Liver (tissue), 9 donors: ENCODE data around the gene BLACAT1. TPM values are rescaled to one million over a fixed set of nuclear protein-coding genes. Genes with fewer than 3 reads are reported as not detected.

ENCODE experiments used
- DNase-seq: peaks from one replicate; pipeline ENCODE4 v3.0.0-alpha.2; 2017; ENCODE audit warnings: low spot score
- H3K27ac ChIP-seq, 2 donors: one replicate each; pipeline ENCODE4 v1.7.0; 2013; ENCODE audit warnings: inconsistent platforms in 2 of 2, low read length in 2 of 2, control low read depth in 1 of 2, low read depth in 1 of 2, mild to moderate bottlenecking in 1 of 2
- H3K27me3 ChIP-seq, 4 donors: one replicate each; pipeline versions ENCODE4 v1.6.1 to v1.7.0; 2013; ENCODE audit warnings: low read length in 3 of 4, inconsistent platforms in 1 of 4, mild to moderate bottlenecking in 1 of 4, moderate library complexity in 1 of 4; ENCODE audit not compliant: control insufficient read depth in 4 of 4, insufficient read depth in 4 of 4
- H3K36me3 ChIP-seq, 4 donors: one replicate each; pipeline versions ENCODE4 v1.6.1 to v1.7.0; 2013; ENCODE audit warnings: low read length in 3 of 4, mild to moderate bottlenecking in 3 of 4, low read depth in 1 of 4, moderate library complexity in 1 of 4; ENCODE audit not compliant: control insufficient read depth in 4 of 4, insufficient read depth in 3 of 4
- H3K4me1 ChIP-seq, 4 donors: one replicate each; pipeline versions ENCODE4 v1.6.1 to v1.7.0; 2013; ENCODE audit warnings: low read length in 3 of 4, mild to moderate bottlenecking in 3 of 4, moderate library complexity in 1 of 4; ENCODE audit not compliant: control insufficient read depth in 4 of 4, insufficient read depth in 4 of 4
- H3K4me3 ChIP-seq, 3 donors: one replicate each; pipeline versions ENCODE4 v1.6.1 to v1.7.0; 2013; ENCODE audit warnings: low read length in 3 of 3, control low read depth in 1 of 3, low read depth in 1 of 3, mild to moderate bottlenecking in 1 of 3
- H3K9ac ChIP-seq, 2 donors: one replicate each; pipeline ENCODE4 v1.7.0; 2013; ENCODE audit warnings: low read length in 2 of 2, mild to moderate bottlenecking in 2 of 2, moderate library complexity in 2 of 2, control low read depth in 1 of 2, low read depth in 1 of 2
- H3K9me3 ChIP-seq, 4 donors: one replicate each; pipeline versions ENCODE4 v1.6.1 to v1.7.0; 2013; ENCODE audit warnings: low read length in 3 of 4; ENCODE audit not compliant: control insufficient read depth in 4 of 4
- ATF3 ChIP-seq: IDR thresholded peaks from 2 replicates; pipeline ENCODE4 v1.6.1; 2016; ENCODE audit warnings: antibody characterized with exemption
- CTCF ChIP-seq: fragments of 150-350 bp; IDR thresholded peaks from 2 replicates; pipeline ENCODE4 v1.5.1; 2017; ENCODE audit warnings: improper control_type of control experiment, low read depth, low read length; ENCODE audit not compliant: missing input control
- EGR1 ChIP-seq, 2 donors: IDR thresholded peaks; 2 replicates each; pipeline ENCODE4 v1.6.1; 2016 to 2018; ENCODE audit warnings: antibody characterized with exemption in 2 of 2, low read depth in 2 of 2
- FOXA1 ChIP-seq: IDR thresholded peaks from 2 replicates; pipeline ENCODE4 v1.6.1; 2016; ENCODE audit warnings: antibody characterized with exemption
- FOXA2 ChIP-seq: IDR thresholded peaks from 2 replicates; pipeline ENCODE4 v1.6.1; 2016; ENCODE audit warnings: antibody characterized with exemption
- GABPA ChIP-seq, 2 donors: IDR thresholded peaks in 1 of 2; conservative IDR thresholded peaks in 1 of 2; 2 replicates each; pipeline ENCODE4 v1.6.1; 2016; ENCODE audit warnings: antibody characterized with exemption in 2 of 2, mild to moderate bottlenecking in 1 of 2, moderate library complexity in 1 of 2
- HNF4A ChIP-seq, 2 donors: conservative IDR thresholded peaks; 2 replicates each; pipeline ENCODE4 v1.6.1; 2016; ENCODE audit warnings: antibody characterized with exemption in 2 of 2, mild to moderate bottlenecking in 2 of 2
- HNF4G ChIP-seq: IDR thresholded peaks from 2 replicates; pipeline ENCODE4 v1.6.1; 2016; ENCODE audit warnings: antibody characterized with exemption
- JUND ChIP-seq, 2 donors: IDR thresholded peaks; 2 replicates each; pipeline ENCODE4 v1.6.1; 2016; ENCODE audit warnings: antibody characterized with exemption in 2 of 2
- MAX ChIP-seq: IDR thresholded peaks from 2 replicates; pipeline ENCODE4 v1.6.1; 2016; ENCODE audit warnings: antibody characterized with exemption
- NR2F2 ChIP-seq: IDR thresholded peaks from 2 replicates; pipeline ENCODE4 v1.6.1; 2016; ENCODE audit warnings: antibody characterized with exemption
- RAD21 ChIP-seq, 2 donors: IDR thresholded peaks; 2 replicates each; pipeline ENCODE4 v1.6.1; 2016; ENCODE audit warnings: antibody characterized with exemption in 2 of 2, mild to moderate bottlenecking in 2 of 2
- REST ChIP-seq: IDR thresholded peaks from 2 replicates; pipeline ENCODE4 v1.6.1; 2016; ENCODE audit warnings: antibody characterized with exemption, mild to moderate bottlenecking
- RXRA ChIP-seq, 2 donors: IDR thresholded peaks; 2 replicates each; pipeline ENCODE4 v1.6.1; 2017 to 2018; ENCODE audit warnings: antibody characterized with exemption in 2 of 2, mild to moderate bottlenecking in 1 of 2
- SP1 ChIP-seq: IDR thresholded peaks from 2 replicates; pipeline ENCODE4 v1.6.1; 2018; ENCODE audit warnings: antibody characterized with exemption, mild to moderate bottlenecking
- TAF1 ChIP-seq: conservative IDR thresholded peaks from 2 replicates; pipeline ENCODE4 v1.6.1; 2016; ENCODE audit warnings: antibody characterized with exemption, mild to moderate bottlenecking
- YY1 ChIP-seq: IDR thresholded peaks from 2 replicates; pipeline ENCODE4 v1.6.1; 2016; ENCODE audit warnings: antibody characterized with exemption, mild to moderate bottlenecking
- ZBTB33 ChIP-seq: IDR thresholded peaks from 2 replicates; pipeline ENCODE4 v1.6.1; 2016; ENCODE audit warnings: antibody characterized with exemption
- WGBS: extraction: QIAGEN DNeasy Blood & Tissue Kit; methylation state at CpG from one replicate; pipeline ENCODE4 v1.1.7; 2013; 5-methylcytosine and 5-hydroxymethylcytosine counted together
- polyA plus RNA-seq, 2 donors: library from polyadenylated mRNA; stranded (reverse) in 1 of 2; unstranded in 1 of 2; fragments of 200-250 nt in 1 of 2; fragments of >200 nt in 1 of 2; fragmentation: Nextera tagmentation in 1 of 2; extraction: Ambion mirVana in 1 of 2; gene quantifications; one replicate each; pipeline versions ENCODE4 v1.2.1 to v1.2.3, GENCODE V29; 2013 to 2015
- total RNA-seq, 2 donors: library from RNA; depleted of rRNA; stranded (reverse); fragments of >200 nt; gene quantifications; one replicate each; pipeline ENCODE4 v1.2.3, GENCODE V29; 2014
- donor health status: healthy.
- donor health status: healthy.
- donor health status: healthy.
- donor health status: healthy.
- donor health status: healthy.

BLACAT1 gene
- total and polyA plus RNA-seq, 4 donors, result not detected

GRCh38 chr1:205481218-205481617, 25.4 kb upstream of the BLACAT1 start:
- Histone ChIP-seq H3K36me3 (no peaks in the 10 kb centered on the region), H3K9ac (no peak overlapping the region), H3K4me3 (no peak overlapping the region), H3K9me3 (no peaks in the 10 kb centered on the region), H3K27ac (no peak overlapping the region), H3K4me1 (peaks cover 0 to 6% (median 0%) of the 10 kb centered on the region in 4 donors), H3K27me3 (peaks cover 0 to 5% (median 2%) of the 10 kb centered on the region in 4 donors)
- TF ChIP-seq TAF1, result no peak
- TF ChIP-seq FOXA1, result no peak
- no peak for TF ChIP-seq SP1
- no peak for TF ChIP-seq HNF4A (conservative IDR thresholded peaks at IDR 0.05)
- no peak for TF ChIP-seq GABPA (IDR thresholded peaks at IDR 0.05 in 1 of 2, conservative IDR thresholded peaks at IDR 0.05 in 1 of 2)
- no peak for TF ChIP-seq RAD21 (IDR thresholded peaks at IDR 0.05)
- TF ChIP-seq REST, result no peak
- TF ChIP-seq JUND (IDR thresholded peaks at IDR 0.05), result no peak
- no peak for TF ChIP-seq ATF3
- TF ChIP-seq ZBTB33, result no peak
- no peak for TF ChIP-seq FOXA2
- no peak for TF ChIP-seq RXRA (IDR thresholded peaks at IDR 0.05)
- TF ChIP-seq YY1, result no peak
- no peak for TF ChIP-seq NR2F2
- TF ChIP-seq EGR1 (IDR thresholded peaks at IDR 0.05; ENCODE audit: low read depth in 2 of 2), result no peak
- no peak for TF ChIP-seq HNF4G
- TF ChIP-seq MAX, result no peak
- no peak for TF ChIP-seq CTCF
- 45% methylated on average over 11 of the region's 11 CpGs for WGBS
- DNase-seq, result no peak
